Chondrocyte (in vitro differentiated cells): ENCODE measurements around the gene BPIFB2. TPM values are rescaled to one million over a fixed set of nuclear protein-coding genes. Genes with fewer than 3 reads are reported as not detected.

Experiments
- DNase-seq: peaks from one replicate; pipeline ENCODE4 v3.0.0; 2021; ENCODE audit warnings: mixed read lengths, low spot score
- H3K27ac Mint-ChIP-seq: one replicate; pipeline ENCODE4 v1.8.0; 2021; ENCODE audit warnings: mild to moderate bottlenecking, moderate library complexity, mixed read lengths; ENCODE audit not compliant: unreplicated experiment
- H3K27me3 Mint-ChIP-seq: 2 replicates; pipeline ENCODE4 v1.8.0; 2021; ENCODE audit warnings: low read depth, mixed read lengths
- H3K36me3 Mint-ChIP-seq: 2 replicates; pipeline ENCODE4 v1.8.0; 2021; ENCODE audit warnings: low read depth, mixed read lengths
- H3K4me1 Mint-ChIP-seq: 2 replicates; pipeline ENCODE4 v1.8.0; 2021; ENCODE audit warnings: low read depth, mild to moderate bottlenecking, mixed read lengths
- H3K4me3 Mint-ChIP-seq: one replicate; pipeline ENCODE4 v1.8.0; 2021; ENCODE audit warnings: mild to moderate bottlenecking, moderate library complexity, mixed read lengths; ENCODE audit not compliant: unreplicated experiment
- H3K9me3 Mint-ChIP-seq: 2 replicates; pipeline ENCODE4 v1.8.0; 2021; ENCODE audit warnings: low read depth, mixed read lengths
- total RNA-seq: library from RNA; stranded (reverse); gene quantifications from 3 replicates; pipeline ENCODE4 v1.2.1, GENCODE V29; 2021
- TF ChIP-seq, protein P1 (sequence below): fragments of 200-600 bp; sonication (generic); IDR thresholded peaks from 2 replicates; pipeline ENCODE4 v1.5.0; 2021; ENCODE audit warnings: antibody characterized with exemption, mild to moderate bottlenecking, moderate library complexity

BPIFB2 gene
- total RNA-seq, 1 donor from 2014 or later: not detected

DNA sequence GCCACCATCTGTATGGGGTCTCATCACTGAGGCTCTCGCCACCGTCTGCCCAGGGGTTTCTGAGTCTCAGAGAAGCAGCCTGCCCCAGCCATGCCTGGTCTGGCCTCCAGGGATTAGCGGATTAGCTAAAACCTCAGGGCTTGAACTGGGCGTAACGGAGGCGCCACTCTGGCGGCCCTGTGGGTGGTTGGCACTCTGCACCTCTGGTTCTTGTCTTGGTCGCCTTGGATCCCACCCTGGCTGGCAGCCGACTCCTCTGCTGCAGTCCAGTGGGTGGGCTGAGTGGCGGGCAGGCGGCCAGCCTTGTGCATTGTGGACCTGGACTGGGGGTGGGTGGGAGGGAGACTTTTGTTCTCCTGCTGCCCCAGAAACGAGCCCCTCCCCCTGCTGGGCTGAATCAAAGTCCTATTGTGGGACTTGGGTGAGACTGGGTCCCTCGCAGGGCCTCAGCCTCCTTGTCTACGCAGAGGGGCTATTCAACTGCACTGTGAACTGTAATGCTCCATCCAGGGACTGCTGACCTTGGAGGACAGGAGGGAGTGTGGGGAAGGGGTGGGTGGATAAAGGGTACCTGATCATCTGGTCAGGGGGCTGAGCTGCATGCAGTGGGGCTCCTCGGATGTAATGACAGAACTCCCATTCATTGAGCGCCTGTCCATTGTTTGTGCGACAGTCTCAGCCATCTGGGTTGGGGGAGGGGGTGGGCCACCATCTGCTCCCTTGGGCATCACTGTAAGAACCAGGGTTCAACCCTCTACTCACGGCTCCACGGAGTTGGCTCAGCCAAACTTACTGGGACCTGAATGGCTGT, 27.2 kb upstream of the BPIFB2 start:
- Mint-ChIP-seq H3K4me3 (no peak overlapping the region), H3K27me3 (peaks cover 20% of the 10 kb centered on the region), H3K36me3 (no peaks in the 10 kb centered on the region), H3K9me3 (peaks cover 6% of the 10 kb centered on the region), H3K4me1 (no peaks in the 10 kb centered on the region), H3K27ac (no peak overlapping the region)
- TF ChIP-seq, protein P1, sequence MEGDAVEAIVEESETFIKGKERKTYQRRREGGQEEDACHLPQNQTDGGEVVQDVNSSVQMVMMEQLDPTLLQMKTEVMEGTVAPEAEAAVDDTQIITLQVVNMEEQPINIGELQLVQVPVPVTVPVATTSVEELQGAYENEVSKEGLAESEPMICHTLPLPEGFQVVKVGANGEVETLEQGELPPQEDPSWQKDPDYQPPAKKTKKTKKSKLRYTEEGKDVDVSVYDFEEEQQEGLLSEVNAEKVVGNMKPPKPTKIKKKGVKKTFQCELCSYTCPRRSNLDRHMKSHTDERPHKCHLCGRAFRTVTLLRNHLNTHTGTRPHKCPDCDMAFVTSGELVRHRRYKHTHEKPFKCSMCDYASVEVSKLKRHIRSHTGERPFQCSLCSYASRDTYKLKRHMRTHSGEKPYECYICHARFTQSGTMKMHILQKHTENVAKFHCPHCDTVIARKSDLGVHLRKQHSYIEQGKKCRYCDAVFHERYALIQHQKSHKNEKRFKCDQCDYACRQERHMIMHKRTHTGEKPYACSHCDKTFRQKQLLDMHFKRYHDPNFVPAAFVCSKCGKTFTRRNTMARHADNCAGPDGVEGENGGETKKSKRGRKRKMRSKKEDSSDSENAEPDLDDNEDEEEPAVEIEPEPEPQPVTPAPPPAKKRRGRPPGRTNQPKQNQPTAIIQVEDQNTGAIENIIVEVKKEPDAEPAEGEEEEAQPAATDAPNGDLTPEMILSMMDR: no peak
- DNase-seq: peak; percentile 80

DNA sequence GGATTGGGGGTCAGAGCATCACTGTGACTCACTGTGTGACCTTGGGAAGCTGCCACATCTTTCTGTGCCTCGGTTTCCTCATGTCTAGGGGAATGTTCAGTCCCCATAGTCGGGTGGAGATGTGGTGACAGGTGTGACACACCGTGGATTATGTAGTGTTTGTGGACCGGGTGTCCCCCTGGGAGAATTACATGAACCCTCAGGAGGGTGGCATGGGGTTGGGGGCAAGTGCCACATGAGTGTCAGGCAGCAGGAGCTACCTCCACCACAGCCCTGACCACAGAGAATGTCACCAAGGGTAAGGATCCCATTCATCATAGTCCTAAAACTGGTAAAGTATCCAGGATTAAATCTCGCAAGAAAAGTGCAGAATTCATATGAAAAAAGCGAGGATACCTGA, 26.5 kb upstream of the BPIFB2 start:
- Mint-ChIP-seq H3K27me3 (peaks cover 21% of the 10 kb centered on the region), H3K4me3 (no peak overlapping the region), H3K9me3 (peaks cover 6% of the 10 kb centered on the region), H3K27ac (no peak overlapping the region), H3K36me3 (no peaks in the 10 kb centered on the region), H3K4me1 (no peaks in the 10 kb centered on the region)
- DNase-seq: peak; percentile 22
- TF ChIP-seq, protein P1: no peak

DNA sequence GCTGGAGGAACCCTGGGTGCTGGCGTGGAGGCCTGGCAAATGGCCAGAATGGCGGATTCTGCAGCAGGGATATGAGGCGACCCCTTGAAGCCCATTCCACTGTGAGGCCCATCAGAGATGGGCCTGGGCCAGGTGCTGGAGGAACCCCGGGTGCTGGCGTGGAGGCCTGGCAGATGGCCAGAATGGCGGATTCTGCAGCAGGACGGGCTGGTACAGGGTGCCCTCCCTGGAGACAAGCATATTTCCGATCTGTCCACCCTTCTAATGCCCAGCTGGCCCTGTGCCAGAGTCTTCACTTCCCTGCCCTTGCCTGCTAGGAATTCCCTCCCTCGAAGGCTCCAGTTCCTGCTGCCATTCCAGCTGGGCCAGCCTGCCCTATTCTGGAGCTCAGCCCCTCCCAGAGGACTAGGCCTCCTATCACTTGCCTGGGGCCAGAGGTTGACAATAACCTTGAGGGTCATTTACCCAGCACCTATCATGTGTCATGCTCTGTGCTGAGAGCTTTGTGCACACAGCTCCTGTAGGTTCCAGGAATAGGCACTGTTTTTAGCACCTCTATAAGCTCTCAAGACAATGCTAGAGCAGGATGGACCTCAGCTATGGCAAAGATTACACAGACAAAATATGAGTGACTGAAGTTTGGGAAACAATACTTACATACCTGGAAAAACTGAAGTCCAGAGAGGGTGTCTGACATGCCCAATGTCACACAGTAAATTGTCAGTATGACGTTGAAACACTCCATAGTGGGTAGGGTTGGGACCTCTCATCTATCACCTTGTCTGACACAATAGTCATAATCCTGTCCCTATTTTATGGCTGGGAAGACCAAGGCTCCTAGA, 24.7 kb upstream of the BPIFB2 start:
- TF ChIP-seq, protein P1: no peak
- H3K4me1 Mint-ChIP-seq: no peaks in the 10 kb centered on the region
- H3K9me3 Mint-ChIP-seq: no peaks in the 10 kb centered on the region
- H3K27ac Mint-ChIP-seq: no peak overlapping the region
- peak; percentile 75 for DNase-seq
- H3K27me3 Mint-ChIP-seq: peaks cover 26% of the 10 kb centered on the region
- H3K36me3 Mint-ChIP-seq: no peaks in the 10 kb centered on the region
- H3K4me3 Mint-ChIP-seq: no peak overlapping the region

DNA sequence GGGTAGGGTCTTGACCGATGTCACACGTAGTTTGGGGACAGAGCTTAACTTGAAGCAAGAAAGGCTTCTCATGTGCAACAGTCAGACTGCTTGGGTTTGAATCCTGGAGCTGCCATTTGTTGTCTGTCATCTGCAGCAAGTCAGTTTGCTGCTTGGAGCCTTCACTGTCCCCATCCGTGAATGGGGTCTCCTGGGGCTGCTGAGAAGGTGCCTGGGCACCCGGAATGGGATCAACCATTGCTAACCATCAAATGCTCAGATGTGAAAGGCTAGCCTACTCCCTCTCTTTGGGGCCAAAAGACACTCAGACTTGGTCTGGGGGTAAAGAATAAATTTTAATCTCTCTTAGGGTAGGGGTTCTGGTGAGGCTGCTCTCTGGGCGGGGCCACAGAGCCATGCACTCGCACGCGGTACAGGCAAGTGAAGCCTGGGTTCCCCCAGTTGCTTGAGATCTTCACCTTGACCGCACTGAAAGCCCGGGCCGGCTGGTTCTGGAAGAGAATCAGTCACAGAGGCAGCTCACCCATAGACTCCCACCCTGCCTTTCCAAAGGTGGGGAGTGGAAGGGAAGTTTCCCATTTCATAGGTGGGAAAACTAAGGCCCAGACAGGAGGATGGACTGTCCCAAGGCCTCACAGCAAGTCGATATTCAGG, 23.9 kb upstream of the BPIFB2 start:
- no peak overlapping the region for H3K4me3 Mint-ChIP-seq
- H3K9me3 Mint-ChIP-seq: no peaks in the 10 kb centered on the region
- no peaks in the 10 kb centered on the region for H3K4me1 Mint-ChIP-seq
- peak; percentile 68 for DNase-seq
- TF ChIP-seq, protein P1: no peak
- H3K27me3 Mint-ChIP-seq: peaks cover 23% of the 10 kb centered on the region
- H3K36me3 Mint-ChIP-seq: no peaks in the 10 kb centered on the region
- no peak overlapping the region for H3K27ac Mint-ChIP-seq

DNA sequence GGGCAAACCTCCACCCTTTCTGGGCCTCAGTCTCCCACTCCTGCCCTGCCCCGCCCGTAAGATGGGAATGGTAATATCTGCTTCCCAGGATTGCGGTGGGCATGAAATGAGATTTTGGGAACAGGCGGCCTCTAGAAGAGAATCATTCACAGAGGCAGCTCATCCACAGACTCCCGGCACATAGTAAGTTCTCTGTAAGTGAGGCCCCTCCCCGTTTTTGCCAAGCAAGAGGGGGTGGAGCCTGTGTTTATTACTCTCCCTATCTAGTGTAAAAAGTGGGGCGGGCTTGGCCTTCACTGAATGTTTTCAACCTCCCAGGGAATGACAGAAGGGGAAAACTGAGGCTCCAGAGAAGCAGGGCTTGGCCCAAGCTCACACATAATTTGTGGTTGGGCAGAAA, 23.3 kb upstream of the BPIFB2 start:
- TF ChIP-seq, protein P1: no peak
- peak; percentile 22 for DNase-seq
- Mint-ChIP-seq H3K4me1 (no peaks in the 10 kb centered on the region), H3K27me3 (peaks cover 22% of the 10 kb centered on the region), H3K9me3 (no peaks in the 10 kb centered on the region), H3K27ac (no peak overlapping the region), H3K36me3 (no peaks in the 10 kb centered on the region), H3K4me3 (no peak overlapping the region)
